Activated T-cell treated with anti-CD3 and anti-CD28 coated beads, Interleukin-2, amount 50 U/mL, for 72 hours (primary cell): Measurements from ENCODE around the gene GIMAP2. TPM values are rescaled to one million over a fixed set of nuclear protein-coding genes. Genes with fewer than 3 reads are reported as not detected.

Experiments used
- ATAC-seq, 2 donors: fragments of 150-1000 bp; cut with Tn5 transposase; replicated peaks in 1 of 2; 2 replicates each; pipeline ENCODE4 v1.10.0; 2021; ENCODE audit warnings: moderate library complexity in 2 of 2, mild to moderate bottlenecking in 1 of 2
- DNase-seq, 2 donors: peaks; one replicate each; pipeline ENCODE4 v3.0.0; 2021 to 2022; ENCODE audit warnings: mixed read lengths in 1 of 2
- H3K27ac Mint-ChIP-seq: one replicate; pipeline ENCODE4 v1.8.0; 2022; ENCODE audit warnings: mild to moderate bottlenecking, moderate library complexity, mixed read lengths
- H3K27me3 Mint-ChIP-seq: one replicate; pipeline ENCODE4 v1.8.0; 2022; ENCODE audit warnings: low read depth, mixed read lengths
- H3K36me3 Mint-ChIP-seq, 2 donors: one replicate each; pipeline ENCODE4 v1.8.0; 2022; ENCODE audit warnings: mixed read lengths in 2 of 2, mild to moderate bottlenecking in 1 of 2; ENCODE audit not compliant: insufficient read depth in 2 of 2
- H3K4me1 Mint-ChIP-seq: one replicate; pipeline ENCODE4 v1.8.0; 2022; ENCODE audit warnings: low read depth, mixed read lengths
- H3K4me3 Mint-ChIP-seq, 2 donors: one replicate each; pipeline ENCODE4 v1.8.0; 2022; ENCODE audit warnings: mild to moderate bottlenecking in 2 of 2, mixed read lengths in 2 of 2, moderate library complexity in 2 of 2
- H3K9me3 Mint-ChIP-seq, 2 donors: one replicate each; pipeline ENCODE4 v1.8.0; 2022; ENCODE audit warnings: mixed read lengths in 2 of 2
- total RNA-seq, 2 donors: library from RNA; stranded (reverse); gene quantifications; one replicate each; pipeline ENCODE4 v1.2.3, GENCODE V29; 2022

GIMAP2 gene
- total RNA-seq, 2 donors from 2014 or later: 47.8 to 59.4 TPM

DNA sequence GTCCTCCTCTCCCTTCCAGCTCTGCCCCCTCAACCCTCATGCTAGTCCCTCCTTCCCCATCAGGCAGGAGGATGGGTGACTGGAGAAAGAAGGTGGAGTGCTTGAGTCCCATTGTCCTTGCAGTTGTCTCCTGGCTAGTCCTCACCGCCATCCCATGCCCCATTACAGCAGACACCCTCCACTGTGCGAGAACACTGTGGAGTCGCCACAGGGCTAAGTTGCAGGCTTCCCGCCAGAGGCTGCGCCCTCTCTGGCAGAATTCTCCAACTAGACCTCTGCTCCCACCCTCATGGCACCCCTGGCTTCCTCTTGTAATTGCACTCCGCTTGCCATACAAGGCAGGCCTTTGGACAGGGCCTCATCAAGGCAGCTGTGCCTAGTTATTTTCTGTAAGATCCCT, 3.1 kb downstream of the GIMAP2 start:
- ATAC-seq: no peak
- Mint-ChIP-seq H3K9me3 (peaks cover 14 to 20% of the 10 kb centered on the region in 2 donors), H3K27me3 (no peaks in the 10 kb centered on the region), H3K27ac (peak overlapping the region; percentile 89), H3K4me1 (peaks cover 55% of the 10 kb centered on the region), H3K4me3 (peak overlapping the region; percentile 81 to 96), H3K36me3 (peaks cover 54 to 73% of the 10 kb centered on the region in 2 donors)
- no peak for DNase-seq

- Mint-ChIP-seq H3K27me3 (no peaks in the 10 kb centered on the region), H3K9me3 (peaks cover 29 to 38% of the 10 kb centered on the region in 2 donors), H3K36me3 (peaks cover 42 to 69% of the 10 kb centered on the region in 2 donors), H3K4me1 (no peaks in the 10 kb centered on the region), H3K4me3 (no peak overlapping the region), H3K27ac (no peak overlapping the region)
- no peak for DNase-seq
- no peak for ATAC-seq
Measured at GRCh38 chr7:150695654-150696053, 10.1 kb downstream of the GIMAP2 start.

DNA sequence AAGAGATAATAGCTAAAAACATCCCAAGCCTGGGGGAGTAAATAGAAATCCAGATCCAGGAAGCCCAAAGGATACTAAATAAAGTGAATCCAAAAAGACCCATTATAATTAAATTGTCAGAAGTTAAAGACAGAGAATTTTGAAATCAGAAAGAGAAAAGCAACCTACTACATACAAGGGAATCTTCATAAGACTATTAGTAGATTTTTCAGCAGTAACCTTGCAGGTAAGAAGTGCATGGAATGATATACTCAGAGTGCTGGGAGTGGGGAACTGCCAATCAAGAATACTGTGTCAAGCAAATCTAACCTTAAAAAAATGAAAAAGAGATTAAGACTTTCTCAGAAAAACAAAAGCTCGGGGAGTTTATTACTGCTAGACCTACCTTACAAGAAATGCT, 17.7 kb downstream of the GIMAP2 start:
- Mint-ChIP-seq H3K36me3 (peaks cover 43 to 54% of the 10 kb centered on the region in 2 donors), H3K4me1 (no peaks in the 10 kb centered on the region), H3K27me3 (no peaks in the 10 kb centered on the region), H3K9me3 (peaks cover 34 to 41% of the 10 kb centered on the region in 2 donors), H3K4me3 (no peak overlapping the region), H3K27ac (no peak overlapping the region)
- ATAC-seq: no peak
- DNase-seq: no peak

- Mint-ChIP-seq H3K4me1 (peaks cover 58% of the 10 kb centered on the region), H3K27ac (peak overlapping the region; percentile 96), H3K27me3 (no peaks in the 10 kb centered on the region), H3K9me3 (peaks cover 0 to 10% of the 10 kb centered on the region in 2 donors), H3K36me3 (peaks cover 24 to 37% of the 10 kb centered on the region in 2 donors), H3K4me3 (peak overlapping the region; percentile 81 to 97)
- peak; percentile 75 to 76 for ATAC-seq
- peak in 1 of 2 donors; percentile 48 for DNase-seq
Measured at GRCh38 chr7:150715293-150715692, 29.8 kb downstream of the GIMAP2 start.

- DNase-seq (no peak), ATAC-seq (peak; percentile 35 to 37)
- peaks cover 24 to 37% of the 10 kb centered on the region in 2 donors for H3K36me3 Mint-ChIP-seq
- no peaks in the 10 kb centered on the region for H3K27me3 Mint-ChIP-seq
- H3K27ac Mint-ChIP-seq: peak overlapping the region; percentile 96
- H3K4me1 Mint-ChIP-seq: peaks cover 58% of the 10 kb centered on the region
- H3K4me3 Mint-ChIP-seq: peak overlapping the region; percentile 81 to 97
- peaks cover 0 to 10% of the 10 kb centered on the region in 2 donors for H3K9me3 Mint-ChIP-seq
Measured at GRCh38 chr7:150715738-150716137, 30.2 kb downstream of the GIMAP2 start.

GRCh38 chr7:150716368-150716767, 30.9 kb downstream of the GIMAP2 start, which contains the start of gene GIMAP1:
Gene GIMAP1 (plus strand): TSS chr7:150716613. CDS start chr7:150719048, 2,435 bp downstream.
- Mint-ChIP-seq H3K4me3 (peak within 1 kb of the TSS; percentile 81 to 97), H3K27ac (peak within 1 kb of the TSS; percentile 96), H3K9me3 (peaks cover 0 to 10% of the 10 kb centered on the region in 2 donors), H3K27me3 (no peaks in the 10 kb centered on the region), H3K4me1 (peaks cover 62% of the 10 kb centered on the region), H3K36me3 (peaks cover 28 to 44% of the 10 kb centered on the region in 2 donors)
- DNase-seq: peak; percentile 60 to 65
- ATAC-seq: peak; percentile 72 to 74

- DNase-seq: no peak
- H3K9me3 Mint-ChIP-seq: peaks cover 0 to 10% of the 10 kb centered on the region in 2 donors
- ATAC-seq: no peak
- no peaks in the 10 kb centered on the region for H3K27me3 Mint-ChIP-seq
- H3K4me3 Mint-ChIP-seq: peak overlapping the region; percentile 81 to 97
- peaks cover 30 to 46% of the 10 kb centered on the region in 2 donors for H3K36me3 Mint-ChIP-seq
- H3K27ac Mint-ChIP-seq: peak overlapping the region; percentile 96
- H3K4me1 Mint-ChIP-seq: peaks cover 68% of the 10 kb centered on the region
Measured at GRCh38 chr7:150716939-150717338, 31.4 kb downstream of the GIMAP2 start.

GRCh38 chr7:150717814-150718420, 32.4 kb downstream of the GIMAP2 start:
- Mint-ChIP-seq H3K4me1 (peaks cover 78% of the 10 kb centered on the region), H3K27me3 (no peaks in the 10 kb centered on the region), H3K4me3 (peak overlapping the region; percentile 81 to 97), H3K27ac (peak overlapping the region; percentile 96), H3K9me3 (peaks cover 0 to 7% of the 10 kb centered on the region in 2 donors), H3K36me3 (peaks cover 28 to 40% of the 10 kb centered on the region in 2 donors)
- ATAC-seq (no peak), DNase-seq (no peak)

- Mint-ChIP-seq H3K4me1 (peaks cover 86% of the 10 kb centered on the region), H3K27me3 (no peaks in the 10 kb centered on the region), H3K36me3 (peaks cover 25 to 38% of the 10 kb centered on the region in 2 donors), H3K9me3 (peaks cover 2% of the 10 kb centered on the region in 2 donors), H3K27ac (peak overlapping the region; percentile 96), H3K4me3 (peak overlapping the region in 1 of 2 donors; percentile 81)
- DNase-seq (no peak), ATAC-seq (no peak)
Measured at GRCh38 chr7:150719436-150719835, 33.9 kb downstream of the GIMAP2 start.

GRCh38 chr7:150719960-150720891, 34.7 kb downstream of the GIMAP2 start:
- peaks cover 3 to 4% of the 10 kb centered on the region in 2 donors for H3K9me3 Mint-ChIP-seq
- peaks cover 27 to 41% of the 10 kb centered on the region in 2 donors for H3K36me3 Mint-ChIP-seq
- ATAC-seq: no peak
- no peaks in the 10 kb centered on the region for H3K27me3 Mint-ChIP-seq
- peak overlapping the region in 1 of 2 donors; percentile 81 for H3K4me3 Mint-ChIP-seq
- H3K27ac Mint-ChIP-seq: peak overlapping the region; percentile 96
- DNase-seq: no peak
- H3K4me1 Mint-ChIP-seq: peaks cover 78% of the 10 kb centered on the region

- DNase-seq (no peak), ATAC-seq (no peak)
- peaks cover 61% of the 10 kb centered on the region for H3K4me1 Mint-ChIP-seq
- H3K4me3 Mint-ChIP-seq: peak overlapping the region in 1 of 2 donors; percentile 50
- H3K9me3 Mint-ChIP-seq: peaks cover 8 to 11% of the 10 kb centered on the region in 2 donors
- peaks cover 35 to 47% of the 10 kb centered on the region in 2 donors for H3K36me3 Mint-ChIP-seq
- H3K27me3 Mint-ChIP-seq: no peaks in the 10 kb centered on the region
- H3K27ac Mint-ChIP-seq: peak overlapping the region; percentile 52
Measured at GRCh38 chr7:150721970-150722373, 36.5 kb downstream of the GIMAP2 start.

DNA sequence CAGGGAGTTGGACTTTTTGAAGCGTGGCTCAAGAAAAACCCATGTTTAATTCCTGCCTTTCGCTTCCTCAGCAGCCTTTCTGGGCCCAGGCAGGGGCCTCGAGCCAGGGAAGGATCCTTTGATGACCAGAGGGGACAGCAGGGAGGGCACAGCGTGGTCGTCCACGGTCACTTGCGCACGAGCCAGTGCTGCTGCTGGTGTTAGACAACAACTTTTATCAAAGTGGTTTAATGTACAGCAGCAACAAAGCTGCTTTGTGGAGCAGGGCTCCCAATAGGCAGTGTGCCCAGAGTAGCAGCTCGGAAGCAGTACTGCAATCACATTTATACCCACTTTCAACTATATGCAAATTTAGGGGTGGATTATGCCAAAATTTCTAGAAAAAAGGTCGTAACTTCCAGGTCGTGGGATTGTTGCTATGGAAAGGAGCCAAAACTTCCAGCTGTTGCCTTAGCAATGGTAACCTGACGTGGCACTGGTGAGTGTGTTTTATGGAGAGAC, 37.0 kb downstream of the GIMAP2 start:
- Mint-ChIP-seq H3K4me1 (peaks cover 56% of the 10 kb centered on the region), H3K36me3 (peaks cover 35 to 51% of the 10 kb centered on the region in 2 donors), H3K4me3 (peak overlapping the region in 1 of 2 donors; percentile 50), H3K9me3 (peaks cover 10 to 13% of the 10 kb centered on the region in 2 donors), H3K27ac (peak overlapping the region; percentile 52), H3K27me3 (no peaks in the 10 kb centered on the region)
- DNase-seq (no peak), ATAC-seq (no peak)
